HEK293 (cell line): ENCODE data around the gene FGFR2.

Source experiments
- CTCF ChIP-seq: fragments of 450-650 bp; formaldehyde crosslinking; IDR thresholded peaks from 2 replicates; pipeline ENCODE4 v1.5.1; 2016; ENCODE audit warnings: missing biosample characterization, missing genetic modification characterization
- ZBTB21 ChIP-seq: fragments of 450-650 bp; formaldehyde crosslinking; IDR thresholded peaks from 2 replicates; pipeline ENCODE4 v1.5.1; 2017; ENCODE audit warnings: missing biosample characterization, missing genetic modification characterization
- ZFP41 ChIP-seq: fragments of 450-650 bp; formaldehyde crosslinking; IDR thresholded peaks from 2 replicates; pipeline ENCODE4 v1.5.1; 2016; ENCODE audit warnings: missing biosample characterization, missing genetic modification characterization, borderline replicate concordance

GRCh38 chr10:121460733-121461132 is 137.5 kb downstream of the FGFR2 start:
- no peak for TF ChIP-seq CTCF (tag by site-specific recombination)
- no peak for TF ChIP-seq ZFP41 (tag by site-specific recombination)
- no peak for TF ChIP-seq ZBTB21 (tag by site-specific recombination)
